A172 (cell line): ENCODE data around the gene IST1. TPM values are rescaled to one million over a fixed set of nuclear protein-coding genes. Genes with fewer than 3 reads are reported as not detected.
"Not testable (repeated sequence)": the region's sequence is repeated elsewhere in the genome, so short reads cannot be mapped to it uniquely, and the experiment has no call there.

ENCODE experiments used
- DNase-seq: peaks from one replicate; pipeline ENCODE4 v3.0.0-alpha.2; 2015; ENCODE audit warnings: low spot score
- total RNA-seq: library from RNA; depleted of rRNA; stranded (reverse); fragments of >200 nt; shearing (Covaris generic); gene quantifications from 2 replicates; pipeline ENCODE4 v1.2.3, GENCODE V29; 2014; rRNA removed

IST1 gene
- 163 and 166 TPM in 2 replicates for total RNA-seq

- DNase-seq = peak; percentile 94
Observed at GRCh38 chr16:71894921-71895678, at the start of gene IST1. Gene IST1, plus strand, starts transcription at chr16:71895531. Its CDS starts 20,110 bp downstream, at chr16:71915641.

- peak; percentile 67 for DNase-seq
Observed at GRCh38 chr16:71845639-71846430, 49.5 kb upstream of the IST1 start, which contains the start of gene ATXN1L. Gene ATXN1L, plus strand, starts transcription at chr16:71845976. Its CDS starts 3,765 bp downstream, at chr16:71849741.

GRCh38 chr16:71846431-71846830 lies 48.9 kb upstream of the IST1 start:
- DNase-seq = no peak

GRCh38 chr16:71847096-71847495 lies 48.2 kb upstream of the IST1 start:
- DNase-seq = no peak

GRCh38 chr16:71848622-71849021 lies 46.7 kb upstream of the IST1 start:
- DNase-seq = no peak

- DNase-seq = no peak
Observed at GRCh38 chr16:71851746-71852145, 43.6 kb upstream of the IST1 start.

- DNase-seq = no peak
Observed at GRCh38 chr16:71852158-71852557, 43.2 kb upstream of the IST1 start.

GRCh38 chr16:71852561-71852960 lies 42.8 kb upstream of the IST1 start:
- no peak for DNase-seq

GRCh38 chr16:71853413-71853812 lies 41.9 kb upstream of the IST1 start:
- DNase-seq = no peak

- no peak for DNase-seq
Observed at GRCh38 chr16:71854369-71854948, 40.9 kb upstream of the IST1 start.

- DNase-seq = no peak
Observed at GRCh38 chr16:71855937-71856662, 39.2 kb upstream of the IST1 start.

- no peak for DNase-seq
Observed at GRCh38 chr16:71859762-71860521, 35.4 kb upstream of the IST1 start.

GRCh38 chr16:71863995-71864394 lies 31.3 kb upstream of the IST1 start:
- DNase-seq = no peak

- DNase-seq = no peak
Observed at GRCh38 chr16:71865173-71865863, 30.0 kb upstream of the IST1 start.

- not testable (repeated sequence) for DNase-seq
Observed at GRCh38 chr16:71867175-71867574, 28.2 kb upstream of the IST1 start.

- no peak for DNase-seq
Observed at GRCh38 chr16:71867939-71868338, 27.4 kb upstream of the IST1 start.

- no peak for DNase-seq
Observed at GRCh38 chr16:71869089-71869488, 26.2 kb upstream of the IST1 start.

GRCh38 chr16:71870818-71871217 lies 24.5 kb upstream of the IST1 start:
- DNase-seq = no peak

- no peak for DNase-seq
Observed at GRCh38 chr16:71873199-71873598, 22.1 kb upstream of the IST1 start.

GRCh38 chr16:71878911-71879310 lies 16.4 kb upstream of the IST1 start:
- DNase-seq = no peak
